K562 (cell line): ENCODE measurements around the gene SORCS2. TPM values are rescaled to one million over a fixed set of nuclear protein-coding genes. Genes with fewer than 3 reads are reported as not detected.

Experiments
- EHMT2 ChIP-seq: fragments of 450-650 bp; IDR thresholded peaks from 2 replicates; pipeline ENCODE4 v1.6.1; 2018; ENCODE audit warnings: antibody characterized with exemption
- HNRNPUL1 ChIP-seq: fragments of 200-400 bp; formaldehyde crosslinking; IDR thresholded peaks from 2 replicates; pipeline ENCODE4 v1.6.1; 2017; ENCODE audit warnings: low read length
- MIER1 ChIP-seq: fragments of 450-650 bp; IDR thresholded peaks from 2 replicates; pipeline ENCODE4 v1.6.1; 2016; ENCODE audit warnings: antibody characterized with exemption, mild to moderate bottlenecking, low read depth
- REST ChIP-seq, 2 experiments: fragments of 450-650 bp; formaldehyde crosslinking in 1 of 2; IDR thresholded peaks; 2 replicates each; pipeline versions ENCODE4 v1.4.0 to v1.6.1; 2014 to 2020; ENCODE audit warnings: mild to moderate bottlenecking in 2 of 2, borderline replicate concordance in 1 of 2, low read depth in 1 of 2
- ZKSCAN3 ChIP-seq: fragments of 250-450 bp; sonication (Bioruptor Pico); IDR thresholded peaks from 2 replicates; pipeline ENCODE4 v1.4.0; 2020
- ZNF224 ChIP-seq: sonication (generic); formaldehyde crosslinking; IDR thresholded peaks from 2 replicates; pipeline ENCODE4 v1.8.0; 2022; ENCODE audit warnings: mild to moderate bottlenecking, missing genetic modification reagents
- polyA plus RNA-seq, 8 experiments: library from polyadenylated mRNA; depleted of rRNA in 4 of 8; stranded (reverse) in 5 of 8; unstranded in 3 of 8; fragments of >200 nt; fragmentation: Nextera tagmentation in 2 of 8; fragmentation: Illumina TruSeq in 1 of 8; extraction: Ambion mirVana in 2 of 8; extraction: Trizol in 1 of 8; gene quantifications; 2 replicates each; pipeline versions ENCODE4 v1.2.1 to v1.2.3, GENCODE V29; 2011 to 2014; ENCODE audit warnings: inconsistent platforms in 1 of 8, missing spikeins in 1 of 8
- total RNA-seq, 7 experiments: library from RNA; depleted of rRNA in 6 of 7; stranded (reverse); fragments of >200 nt in 6 of 7; fragmentation: Illumina TruSeq in 2 of 7; extraction: Trizol in 2 of 7; gene quantifications; 2 replicates each; pipeline versions ENCODE4 v1.2.1 to v1.2.3, GENCODE V29; 2011 to 2021; ENCODE audit warnings: low replicate concordance in 1 of 7

The SORCS2 gene
- total and polyA plus RNA-seq, 9 of the 15 experiments (the other 6 are each of a cell fraction or from before 2014, with no cell fraction given), result not detected

- peak; percentile 98 for TF ChIP-seq REST (IDR thresholded peaks at IDR 0.05; ENCODE audit: borderline replicate concordance)
- TF ChIP-seq REST (CRISPR knock-in tag; IDR thresholded peaks at IDR 0.05; ENCODE audit: low read depth), result peak; percentile 95
- peak; percentile 96 for TF ChIP-seq EHMT2
- TF ChIP-seq MIER1, result peak; percentile 89; the same call in 1 of the 2 replicates
- TF ChIP-seq HNRNPUL1, result no peak
- TF ChIP-seq ZKSCAN3 (CRISPR knock-in tag), result no peak
- no peak for TF ChIP-seq ZNF224 (CRISPR knock-in tag)
Observed at GRCh38 chr4:7581477-7581876, 389.1 kb downstream of the SORCS2 start (continued).
